OCI-LY3 (cell line): ENCODE results near the gene CBL.

Source experiments
- H2AFZ ChIP-seq: fragments of 200-600, 300-600 bp; shearing (Covaris generic); 2 replicates; pipeline ENCODE4 v1.6.0; 2014; ENCODE audit warnings: antibody characterized with exemption, low read depth, low read length
- H3K27ac ChIP-seq: fragments of 200-600, 300-600 bp; sonication (generic); 2 replicates; pipeline ENCODE4 v1.5.1; 2014; ENCODE audit warnings: mild to moderate bottlenecking, low read length, moderate library complexity, mixed read lengths
- H3K27me3 ChIP-seq: fragments of 200-600, 300-600 bp; sonication (generic); 2 replicates; pipeline ENCODE4 v1.6.1; 2014; ENCODE audit warnings: low read depth, low read length, mixed read lengths
- H3K36me3 ChIP-seq: fragments of 200-600, 300-600 bp; sonication (generic); replicated peaks from 2 replicates; pipeline ENCODE3; 2014; ENCODE audit warnings: low read depth, low read length, mixed read lengths
- H3K4me1 ChIP-seq: fragments of 300-600, 200-600 bp; sonication (generic); 2 replicates; pipeline ENCODE4 v1.6.1; 2014; ENCODE audit warnings: low read length, mixed read lengths
- H3K4me2 ChIP-seq: fragments of 200-600, 300-600 bp; sonication (generic); 2 replicates; pipeline ENCODE4 v1.6.1; 2014; ENCODE audit warnings: low read length, mixed read lengths
- H3K4me3 ChIP-seq: fragments of 300-600, 200-600 bp; sonication (generic); 2 replicates; pipeline ENCODE4 v1.5.1; 2014; ENCODE audit warnings: antibody characterized with exemption, mild to moderate bottlenecking, low read length, moderate library complexity
- H3K79me2 ChIP-seq: fragments of 300-600, 200-600 bp; shearing (Covaris generic); 2 replicates; pipeline ENCODE4 v1.6.1; 2014; ENCODE audit warnings: mild to moderate bottlenecking, low read length, mixed read lengths
- H3K9ac ChIP-seq: fragments of 300-600, 200-600 bp; shearing (Covaris generic); 2 replicates; pipeline ENCODE4 v1.6.0; 2014; ENCODE audit warnings: mild to moderate bottlenecking, low read length, moderate library complexity
- H3K9me3 ChIP-seq: fragments of 200-600, 300-600 bp; shearing (Covaris generic); 2 replicates; pipeline ENCODE4 v1.6.1; 2014; ENCODE audit warnings: low read length, mixed read lengths; ENCODE audit not compliant: insufficient read depth
- H4K20me1 ChIP-seq: fragments of 200-600, 300-600 bp; sonication (generic); 2 replicates; pipeline ENCODE4 v1.6.1; 2016; ENCODE audit warnings: low read length, mixed read lengths; ENCODE audit not compliant: insufficient read depth
- CTCF ChIP-seq: fragments of 200-600, 300-600 bp; sonication (generic); IDR thresholded peaks from 2 replicates; pipeline ENCODE4 v1.5.1; 2014; ENCODE audit warnings: antibody characterized with exemption, low read length, low read depth
- EZH2phosphoT487 ChIP-seq: fragments of 200-600 bp; shearing (Covaris generic); IDR thresholded peaks from 2 replicates; pipeline ENCODE4 v1.6.1; 2018; ENCODE audit warnings: antibody characterized with exemption, mixed run types, low read depth

The CBL gene

GRCh38 chr11:119273721-119274120 is 67.6 kb downstream of the CBL start:
- H3K27me3 ChIP-seq = no peaks in the 10 kb centered on the region

GRCh38 chr11:119277660-119278059 is 71.5 kb downstream of the CBL start:
- Histone ChIP-seq H4K20me1 (0 out of 2 replicates have a peak, but pooled peaks cover 4% of the 10 kb centered on the region), H3K27me3 (no peaks in the 10 kb centered on the region), H3K9ac (no peak overlapping the region), H3K27ac (no peak overlapping the region), H3K36me3 (peaks cover 41% of the 10 kb centered on the region), H3K79me2 (no peaks in the 10 kb centered on the region), H3K4me1 (no peaks in the 10 kb centered on the region), H3K9me3 (no peaks in the 10 kb centered on the region), H3K4me2 (no peak overlapping the region), H2AFZ (no peak overlapping the region), H3K4me3 (no peak overlapping the region)
- TF ChIP-seq CTCF = no peak
- no peak for TF ChIP-seq EZH2phosphoT487

More at GRCh38 chr11:119273721-119274120, 67.6 kb downstream of the CBL start:
- peaks cover 30% of the 10 kb centered on the region for H3K36me3 ChIP-seq
- H3K9me3 ChIP-seq = no peaks in the 10 kb centered on the region
- H2AFZ ChIP-seq = no peak overlapping the region
- no peak for TF ChIP-seq EZH2phosphoT487
- peaks cover 1% of the 10 kb centered on the region; the same call in 1 of the 2 replicates for H3K79me2 ChIP-seq
- peaks cover 12% of the 10 kb centered on the region for H3K4me1 ChIP-seq
- no peak overlapping the region for H3K9ac ChIP-seq
- no peak overlapping the region for H3K27ac ChIP-seq
- H3K4me2 ChIP-seq = no peak overlapping the region
- no peak overlapping the region for H3K4me3 ChIP-seq
- H4K20me1 ChIP-seq = 0 out of 2 replicates have a peak, but pooled peaks cover 4% of the 10 kb centered on the region

GRCh38 chr11:119282495-119282894 is 76.4 kb downstream of the CBL start:
- no peak overlapping the region for H3K9ac ChIP-seq
- H3K27me3 ChIP-seq = no peaks in the 10 kb centered on the region
- H3K36me3 ChIP-seq = peaks cover 35% of the 10 kb centered on the region

GRCh38 chr11:119284344-119285157 is 78.4 kb downstream of the CBL start:
- Histone ChIP-seq H2AFZ (no peak overlapping the region), H3K4me3 (no peak overlapping the region), H3K79me2 (no peaks in the 10 kb centered on the region), H3K36me3 (peaks cover 38% of the 10 kb centered on the region), H3K27ac (no peak overlapping the region), H3K4me1 (peaks cover 4% of the 10 kb centered on the region; the same call in 1 of the 2 replicates), H3K27me3 (no peaks in the 10 kb centered on the region), H3K9me3 (no peaks in the 10 kb centered on the region), H3K4me2 (no peak overlapping the region), H4K20me1 (no peaks in the 10 kb centered on the region), H3K9ac (no peak overlapping the region)
- TF ChIP-seq CTCF (peak; percentile 79), EZH2phosphoT487 (no peak)

More at GRCh38 chr11:119282495-119282894, 76.4 kb downstream of the CBL start:
- TF ChIP-seq EZH2phosphoT487 = no peak
- no peak for TF ChIP-seq CTCF
- Histone ChIP-seq H3K4me3 (no peak overlapping the region), H3K79me2 (no peaks in the 10 kb centered on the region), H2AFZ (no peak overlapping the region), H4K20me1 (no peaks in the 10 kb centered on the region), H3K9me3 (no peaks in the 10 kb centered on the region), H3K4me1 (peaks cover 4% of the 10 kb centered on the region; the same call in 1 of the 2 replicates), H3K4me2 (no peak overlapping the region), H3K27ac (no peak overlapping the region)
